ENCODE data around the gene DIP2C. TPM values are rescaled to one million over a fixed set of nuclear protein-coding genes. Genes with fewer than 3 reads are reported as not detected.

DIP2C gene
- total RNA-seq, 4 donors from 2014 or later = 2.4 to 14.9 (median 6.1) TPM

- Histone ChIP-seq H3K27ac (peak overlapping the region in 3 of 4 donors; percentile 44 to 65 (median 59)), H3K36me3 (no peaks in the 10 kb centered on the region), H3K9me3 (no peaks in the 10 kb centered on the region), H3K4me1 (peaks cover 0 to 28% (median 7%) of the 10 kb centered on the region in 3 donors), H3K27me3 (no peaks in the 10 kb centered on the region), H3K4me3 (peak overlapping the region in 1 of 4 donors; percentile 12)
- TF ChIP-seq CTCF (IDR thresholded peaks at IDR 0.05) (no peak), POLR2A (IDR thresholded peaks at IDR 0.05) (no peak)
- DNase-seq = no peak
- 24 to 43% methylated on average over 8 to 9 of the region's 9 CpGs for WGBS, 2 donors
- intact Hi-C loops (cut with DNase I) = no loop called here
Observed at GRCh38 chr10:637771-638195, 51.7 kb downstream of the DIP2C start.

- 44 to 54% methylated on average over 3 to 7 of the region's 8 CpGs for WGBS, 2 donors
- TF ChIP-seq POLR2A (IDR thresholded peaks at IDR 0.05) (no peak), CTCF (IDR thresholded peaks at IDR 0.05) (no peak)
- peak overlapping the region in 3 of 4 donors; percentile 44 to 65 (median 59) for H3K27ac ChIP-seq
Observed at GRCh38 chr10:637221-637620, 52.2 kb downstream of the DIP2C start.

GRCh38 chr10:636769-637168 is 52.7 kb downstream of the DIP2C start:
- Histone ChIP-seq H3K4me1 (peaks cover 0 to 28% (median 7%) of the 10 kb centered on the region in 3 donors), H3K9me3 (no peaks in the 10 kb centered on the region), H3K4me3 (no peak overlapping the region), H3K36me3 (no peaks in the 10 kb centered on the region), H3K27me3 (no peaks in the 10 kb centered on the region), H3K27ac (peak overlapping the region in 3 of 4 donors; percentile 44 to 65 (median 59))
- WGBS, 2 donors = 77 to 96% methylated on average over 5 of the region's 19 CpGs
- intact Hi-C loops (cut with DNase I) = no loop called here
- TF ChIP-seq POLR2A (IDR thresholded peaks at IDR 0.05) (no peak), CTCF (IDR thresholded peaks at IDR 0.05) (no peak)
- DNase-seq = no peak

More at GRCh38 chr10:637221-637620, 52.2 kb downstream of the DIP2C start:
- Histone ChIP-seq H3K36me3 (no peaks in the 10 kb centered on the region), H3K4me1 (peaks cover 0 to 28% (median 7%) of the 10 kb centered on the region in 3 donors), H3K27me3 (no peaks in the 10 kb centered on the region), H3K9me3 (no peaks in the 10 kb centered on the region), H3K4me3 (peak overlapping the region in 1 of 4 donors; percentile 12)
- intact Hi-C loops (cut with DNase I) = no loop called here
- no peak for DNase-seq

GRCh38 chr10:636016-636730 is 53.3 kb downstream of the DIP2C start:
- no peak overlapping the region for H3K27ac ChIP-seq
- DNase-seq = no peak
- peaks cover 0 to 28% (median 7%) of the 10 kb centered on the region in 3 donors for H3K4me1 ChIP-seq
- H3K4me3 ChIP-seq = no peak overlapping the region
- no peaks in the 10 kb centered on the region for H3K9me3 ChIP-seq
- WGBS, 2 donors = 91 to 92% methylated on average over 25 of the region's 25 CpGs
- H3K27me3 ChIP-seq = no peaks in the 10 kb centered on the region
- intact Hi-C loops (cut with DNase I) = no loop called here
- TF ChIP-seq CTCF (IDR thresholded peaks at IDR 0.05) = no peak
- no peak for TF ChIP-seq POLR2A (IDR thresholded peaks at IDR 0.05)
- no peaks in the 10 kb centered on the region for H3K36me3 ChIP-seq

GRCh38 chr10:635088-635861 is 54.2 kb downstream of the DIP2C start:
- peaks cover 0 to 28% (median 7%) of the 10 kb centered on the region in 3 donors for H3K4me1 ChIP-seq
- H3K27me3 ChIP-seq = no peaks in the 10 kb centered on the region
- no peaks in the 10 kb centered on the region for H3K36me3 ChIP-seq
- DNase-seq = no peak
- TF ChIP-seq CTCF (IDR thresholded peaks at IDR 0.05) (no peak), POLR2A (IDR thresholded peaks at IDR 0.05) (no peak)
- 75 to 83% methylated on average over 7 to 9 of the region's 25 CpGs for WGBS, 2 donors
- H3K9me3 ChIP-seq = no peaks in the 10 kb centered on the region
- intact Hi-C loops (cut with DNase I) = no loop called here
- no peak overlapping the region for H3K27ac ChIP-seq
- no peak overlapping the region for H3K4me3 ChIP-seq
